ENCODE data around the gene LIM2. TPM values are rescaled to one million over a fixed set of nuclear protein-coding genes. Genes with fewer than 3 reads are reported as not detected.
"Not testable (repeated sequence)": the region's sequence is repeated elsewhere in the genome, so short reads cannot be mapped to it uniquely, and the experiment has no call there.

The LIM2 gene
- total RNA-seq, 1 donor = not detected

DNA sequence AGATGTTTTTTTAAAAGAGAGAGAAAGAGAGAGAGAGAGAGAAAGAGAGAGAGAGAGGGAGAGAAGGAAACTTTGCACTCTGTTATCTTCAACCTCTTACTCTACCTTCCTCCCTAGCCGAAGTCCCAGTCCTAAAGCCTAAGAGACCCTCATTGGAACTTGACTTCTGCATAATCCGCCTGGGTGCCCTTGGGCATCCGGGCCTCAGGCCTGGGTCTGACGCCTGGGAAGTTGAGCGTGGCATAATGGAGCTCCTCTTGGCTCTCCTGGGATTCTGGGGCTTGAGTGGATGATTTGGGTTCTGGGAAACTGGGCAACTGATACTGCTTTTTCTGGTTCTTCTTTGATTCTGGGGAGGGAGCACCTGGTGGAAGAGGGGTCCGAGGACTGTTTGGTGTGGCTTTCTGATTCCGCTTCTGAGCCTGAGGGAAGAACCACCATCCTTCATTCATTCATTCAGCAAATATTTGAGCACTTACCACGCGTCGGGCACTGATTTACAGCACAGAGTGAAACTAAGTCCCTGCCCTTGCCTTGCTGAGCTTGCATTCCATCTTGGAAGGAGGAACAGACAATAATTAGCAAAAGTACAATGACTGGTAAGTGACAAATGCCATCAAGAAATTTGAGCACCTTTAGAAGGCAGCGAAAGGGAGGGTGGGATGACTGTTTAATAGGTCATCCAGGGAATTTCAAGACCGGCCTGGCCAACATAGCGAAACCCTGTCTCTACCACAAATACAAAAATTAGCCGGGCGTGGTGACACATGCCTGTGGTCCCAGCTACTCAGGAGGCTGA, 23.4 kb upstream of the LIM2 start:
- TF ChIP-seq, protein P1, sequence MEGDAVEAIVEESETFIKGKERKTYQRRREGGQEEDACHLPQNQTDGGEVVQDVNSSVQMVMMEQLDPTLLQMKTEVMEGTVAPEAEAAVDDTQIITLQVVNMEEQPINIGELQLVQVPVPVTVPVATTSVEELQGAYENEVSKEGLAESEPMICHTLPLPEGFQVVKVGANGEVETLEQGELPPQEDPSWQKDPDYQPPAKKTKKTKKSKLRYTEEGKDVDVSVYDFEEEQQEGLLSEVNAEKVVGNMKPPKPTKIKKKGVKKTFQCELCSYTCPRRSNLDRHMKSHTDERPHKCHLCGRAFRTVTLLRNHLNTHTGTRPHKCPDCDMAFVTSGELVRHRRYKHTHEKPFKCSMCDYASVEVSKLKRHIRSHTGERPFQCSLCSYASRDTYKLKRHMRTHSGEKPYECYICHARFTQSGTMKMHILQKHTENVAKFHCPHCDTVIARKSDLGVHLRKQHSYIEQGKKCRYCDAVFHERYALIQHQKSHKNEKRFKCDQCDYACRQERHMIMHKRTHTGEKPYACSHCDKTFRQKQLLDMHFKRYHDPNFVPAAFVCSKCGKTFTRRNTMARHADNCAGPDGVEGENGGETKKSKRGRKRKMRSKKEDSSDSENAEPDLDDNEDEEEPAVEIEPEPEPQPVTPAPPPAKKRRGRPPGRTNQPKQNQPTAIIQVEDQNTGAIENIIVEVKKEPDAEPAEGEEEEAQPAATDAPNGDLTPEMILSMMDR (IDR thresholded peaks at IDR 0.05; ENCODE audit: insufficient read depth, low read length) = no peak
- DNase-seq (ENCODE audit: low read depth) = no peak

DNA sequence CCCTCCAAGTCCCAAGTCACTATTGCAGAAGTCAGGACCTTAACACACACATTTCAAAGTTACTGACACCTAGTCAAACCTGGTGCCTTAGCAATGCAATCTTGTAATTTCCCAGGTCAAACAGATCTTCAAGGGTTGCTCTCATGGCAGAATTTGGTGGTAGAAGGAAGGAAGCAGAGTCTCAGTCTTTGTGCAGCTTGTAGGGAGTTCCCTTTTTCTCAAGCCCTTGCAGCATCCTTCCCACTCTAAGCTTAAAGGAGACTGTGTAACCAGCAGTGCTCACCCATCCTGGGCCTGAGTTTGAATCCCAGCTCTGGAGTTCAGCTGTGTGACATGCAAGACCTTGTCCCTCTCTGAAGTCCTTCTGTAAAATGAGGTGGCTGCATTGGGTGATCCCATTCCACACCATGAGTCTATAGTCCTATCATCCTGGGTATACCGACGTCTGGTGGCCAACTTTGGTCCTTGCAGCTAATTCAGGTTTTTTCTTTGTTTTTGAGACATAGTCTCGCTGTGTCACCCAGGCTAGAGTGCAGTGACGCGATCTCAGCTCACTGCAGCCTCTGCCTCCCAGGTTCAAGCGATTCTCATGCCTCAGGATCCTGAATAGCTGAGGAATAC, 19.8 kb upstream of the LIM2 start:
- DNase-seq (ENCODE audit: low read depth) = peak; percentile 22
- no peak overlapping the region for H3K4me3 ChIP-seq (ENCODE audit: low read depth, low read length)
- TF ChIP-seq, protein P1 (IDR thresholded peaks at IDR 0.05; ENCODE audit: insufficient read depth, low read length) = peak; percentile 52

More for the DNA sequence above, 23.4 kb upstream of the LIM2 start:
- no peak overlapping the region for H3K4me3 ChIP-seq (ENCODE audit: low read depth, low read length)

- no peak for DNase-seq (ENCODE audit: low read depth)
- TF ChIP-seq, protein P1 (IDR thresholded peaks at IDR 0.05; ENCODE audit: insufficient read depth, low read length) = no peak
- H3K4me3 ChIP-seq (ENCODE audit: low read depth, low read length) = no peak overlapping the region
Observed at GRCh38 chr19:51402117-51402516, 14.3 kb upstream of the LIM2 start.

- DNase-seq (ENCODE audit: low read depth); H3K4me3 ChIP-seq (ENCODE audit: low read depth, low read length): not testable (repeated sequence)
Observed at GRCh38 chr19:51399936-51400335, 12.2 kb upstream of the LIM2 start.

DNA sequence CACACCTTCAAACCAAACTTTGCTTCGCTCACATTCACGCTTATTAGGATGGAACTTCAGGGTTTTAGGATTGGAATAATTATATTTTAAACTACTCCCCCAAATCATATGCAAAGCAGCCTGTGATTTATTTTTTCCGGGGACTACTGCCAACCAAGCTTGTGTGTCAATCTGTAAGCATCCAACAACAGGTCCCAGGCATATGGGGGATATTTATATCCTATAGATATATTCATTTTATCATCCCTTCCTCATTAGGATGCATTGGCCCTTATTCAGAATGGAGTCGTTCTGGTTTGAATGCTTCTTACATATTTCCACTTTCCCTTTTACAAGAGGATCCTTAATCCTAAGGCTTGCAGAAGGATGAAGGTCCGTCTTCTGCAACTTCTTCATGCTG, 11.5 kb upstream of the LIM2 start:
- TF ChIP-seq, protein P1 (IDR thresholded peaks at IDR 0.05; ENCODE audit: insufficient read depth, low read length) = no peak
- no peak overlapping the region for H3K4me3 ChIP-seq (ENCODE audit: low read depth, low read length)
- no peak for DNase-seq (ENCODE audit: low read depth)

DNA sequence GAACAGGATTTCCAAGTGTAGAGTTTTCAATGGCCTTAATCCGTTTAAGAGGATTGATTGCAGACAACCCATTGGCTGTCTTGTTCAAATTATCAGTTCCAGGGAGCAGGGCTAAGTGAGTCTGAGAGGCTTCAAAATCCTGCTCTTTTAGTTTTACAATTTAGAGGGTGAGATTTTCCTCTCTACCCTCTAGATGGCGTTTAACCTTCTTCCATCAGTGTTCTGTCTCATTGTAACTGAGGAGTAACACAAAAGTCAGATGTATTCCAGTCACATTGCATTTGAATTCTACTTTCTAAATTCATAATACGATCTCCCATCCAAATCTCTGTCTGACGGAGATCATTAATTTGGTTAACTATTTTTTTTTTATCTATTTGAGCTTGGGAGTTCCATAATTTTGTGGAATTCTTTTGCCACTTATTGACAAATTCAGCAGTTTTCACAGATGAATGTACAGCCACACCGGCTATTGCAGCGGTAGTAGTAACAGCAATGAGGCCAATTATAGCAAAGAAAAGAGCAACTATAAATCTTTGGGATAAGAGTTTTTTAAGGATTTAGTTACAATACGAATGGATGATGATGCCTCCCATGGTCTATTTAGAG, 10.4 kb upstream of the LIM2 start:
- H3K4me3 ChIP-seq (ENCODE audit: low read depth, low read length) = no peak overlapping the region
- peak; percentile 41 for DNase-seq (ENCODE audit: low read depth)
- TF ChIP-seq, protein P1 (IDR thresholded peaks at IDR 0.05; ENCODE audit: insufficient read depth, low read length) = peak; percentile 58

GRCh38 chr19:51397453-51397852, 9.7 kb upstream of the LIM2 start:
- H3K4me3 ChIP-seq (ENCODE audit: low read depth, low read length) = not testable (repeated sequence)
- peak; percentile 11 for DNase-seq (ENCODE audit: low read depth)

All from fibroblast of the aortic adventitia (primary cell).